Thyroid gland (tissue), 4 donors: ENCODE data around the gene PUSL1.

Experiments
- CTCF ChIP-seq, 6 experiments: fragments of 200-600 bp in 3 of 6; fragments of 450-650 bp in 3 of 6; sonication (generic) in 3 of 6; IDR thresholded peaks; one replicate each; pipeline ENCODE4 v1.5.1; 2016 to 2019; ENCODE audit warnings: antibody characterized with exemption in 6 of 6, mild to moderate bottlenecking in 2 of 6, inconsistent platforms in 1 of 6, moderate library complexity in 1 of 6
- POLR2A ChIP-seq, 2 donors: fragments of 450-650 bp; IDR thresholded peaks; one replicate each; pipeline ENCODE4 v1.6.1; 2017; ENCODE audit warnings: antibody characterized with exemption in 2 of 2, mild to moderate bottlenecking in 2 of 2, moderate library complexity in 1 of 2

- TF ChIP-seq POLR2A (IDR thresholded peaks at IDR 0.05) (no peak), CTCF (IDR thresholded peaks at IDR 0.05) (no peak)
Measured at GRCh38 chr1:1264026-1264425, 44.4 kb upstream of the PUSL1 start.
